ENCODE measurements around the gene IGF2BP3. TPM values are rescaled to one million over a fixed set of nuclear protein-coding genes. Genes with fewer than 3 reads are reported as not detected.

The IGF2BP3 gene
- total and polyA plus RNA-seq, 10 of the 15 experiments (the other 5 are each of a cell fraction or from before 2014, with no cell fraction given): 4.6 to 61.2 (median 36.9) TPM

GRCh38 chr7:23358152-23358674 lies 112.1 kb downstream of the IGF2BP3 start:
- no peaks in the 10 kb centered on the region for H3K27me3 ChIP-seq (replicated peaks in 1 of 2; ENCODE audit: control insufficient read depth in 2 of 2, insufficient read depth in 2 of 2, low read length in 1 of 2)
- SMC1A ChIA-PET (ENCODE audit: uncharacterized antibody, unreplicated experiment): interaction anchor here (0.7 to 2.3 kb wide), 64 partner anchors 9 to 351 kb away, joined by 3 to 50 read pairs (median 6); partner anchors contain the start of genes CCDC126 and MALSU1
- no peak overlapping the region for H2AFZ ChIP-seq (ENCODE audit: control insufficient read depth, low read depth, low read length)
- H3K4me3 ChIP-seq: no peak overlapping the region
- H4K20me1 ChIP-seq (ENCODE audit: control insufficient read depth, insufficient read depth): no peaks in the 10 kb centered on the region
- peaks cover 23% of the 10 kb centered on the region for H3K4me1 ChIP-seq (ENCODE audit: control insufficient read depth, insufficient read depth, low read length)
- intact Hi-C loops (cut with micrococcal nuclease; ENCODE audit: unreplicated experiment): loop anchor here (5.0 kb wide), 1 partner anchor 114 kb away; the partner anchor contains the start of gene IGF2BP3
- CTCF ChIA-PET: interaction anchor here (0.6 to 2.4 kb wide), 67 partner anchors 9 to 1144 kb away, joined by 3 to 71 read pairs (median 5); partner anchors contain the start of genes IGF2BP3, MALSU1 and STK31
- no peak overlapping the region for H3K9ac ChIP-seq (ENCODE audit: control insufficient read depth, insufficient read depth, low read length)
- H3K27ac ChIP-seq (ENCODE audit: control insufficient read depth, insufficient read depth): no peak overlapping the region
- POLR2A ChIA-PET: interaction anchor here (0.8 to 1.9 kb wide), 10 partner anchors 9 to 182 kb away, joined by 3 to 13 read pairs (median 4); partner anchors contain the start of genes IGF2BP3 and TRA2A
- H3K4me2 ChIP-seq (ENCODE audit: control insufficient read depth, insufficient read depth): no peak overlapping the region
- H3K9me3 ChIP-seq (replicated peaks; ENCODE audit: control insufficient read depth, insufficient read depth, low read length): peaks cover 3% of the 10 kb centered on the region; the same call in 2 of the 3 replicates
- H3K79me2 ChIP-seq (ENCODE audit: control insufficient read depth, insufficient read depth, low read length): peaks cover 9% of the 10 kb centered on the region
- H3K36me3 ChIP-seq (ENCODE audit: control insufficient read depth in 2 of 2, insufficient read depth in 2 of 2, low read length in 1 of 2): peaks cover 0 to 13% of the 10 kb centered on the region in 2 experiments; a peak in 3 of 4 replicates
- DNase-seq (ENCODE audit: low read depth, low spot score): no peak
- FAIRE-seq: no peak
- WGBS (ENCODE audit: insufficient coverage, insufficient replicate concordance, low lambda C conversion rate, missing lambda C conversion rate): 62% methylated on average over 2 of the region's 2 CpGs
- ATAC-seq: no peak; the same call in 2 of the 3 replicates
- in situ Hi-C loops (cut with MboI): no loop called here
- no TSS peak for BruUV-seq (replicated peaks)
- RAD21 ChIA-PET (ENCODE audit: unreplicated experiment): interaction anchor here (0.5 to 2.5 kb wide), 56 partner anchors 8 to 353 kb away, joined by 3 to 46 read pairs (median 6); partner anchors contain the start of genes CCDC126, IGF2BP3 and STK31
- TF ChIP-seq ATF7 (IDR thresholded peaks at IDR 0.05; ENCODE audit: low read depth) (no peak), CUX1 (IDR thresholded peaks at IDR 0.05; ENCODE audit: insufficient replicate concordance, low read depth, low read length) (no peak), CBX5 (IDR thresholded peaks at IDR 0.05; ENCODE audit: low read depth) (no peak), ATF3 (IDR thresholded peaks at IDR 0.05; ENCODE audit: borderline replicate concordance, extremely low read depth, low read depth, low read length) (no peak), ZNF217 (IDR thresholded peaks at IDR 0.05) (no peak), EGR1 (IDR thresholded peaks at IDR 0.05; ENCODE audit: borderline replicate concordance in 1 of 2, low read depth in 2 of 2, low read length in 2 of 2) (no peak), NKRF (conservative IDR thresholded peaks at IDR 0.05) (no peak), BCL3 (IDR thresholded peaks at IDR 0.05; ENCODE audit: borderline replicate concordance, insufficient read depth, low read depth, low read length, poor library complexity, severe bottlenecking) (no peak), SIX5 (IDR thresholded peaks at IDR 0.05; ENCODE audit: low read depth, low read length, severe bottlenecking) (no peak), E2F4 (IDR thresholded peaks at IDR 0.05; ENCODE audit: low read depth, low read length) (no peak), CHD1 (IDR thresholded peaks at IDR 0.05; ENCODE audit: low read depth, low read length) (no peak)

Measured in GM12878 (cell line).